WERI-Rb-1 (cell line): Measurements from ENCODE around the gene GPR17.

ENCODE experiments used
- DNase-seq: peaks from one replicate; pipeline ENCODE4 v3.0.0-alpha.2; 2020
- H3K27ac ChIP-seq: fragments of 250-450 bp; sonication (Bioruptor Pico); 2 replicates; pipeline ENCODE4 v1.5.1; 2020; ENCODE audit warnings: mild to moderate bottlenecking, moderate library complexity
- H3K27me3 ChIP-seq: fragments of 250-450 bp; sonication (Bioruptor Pico); 2 replicates; pipeline ENCODE4 v1.5.1; 2021; ENCODE audit warnings: mild to moderate bottlenecking, low read depth, moderate library complexity; ENCODE audit not compliant: insufficient read depth, severe bottlenecking
- H3K36me3 ChIP-seq: fragments of 250-450 bp; sonication (Bioruptor Pico); 2 replicates; pipeline ENCODE4 v1.5.1; 2020; ENCODE audit warnings: mild to moderate bottlenecking, moderate library complexity
- H3K4me3 ChIP-seq: 2 replicates; pipeline ENCODE4 v1.5.1; 2011; ENCODE audit warnings: low read depth, mild to moderate bottlenecking, control low read depth, low read length
- H3K9me3 ChIP-seq: fragments of 250-450 bp; sonication (Bioruptor Pico); 2 replicates; pipeline ENCODE4 v1.5.1; 2021; ENCODE audit warnings: mild to moderate bottlenecking, moderate library complexity; ENCODE audit not compliant: severe bottlenecking
- CTCF ChIP-seq: IDR thresholded peaks from 2 replicates; pipeline ENCODE4 v1.5.1; 2011; ENCODE audit warnings: low read depth, mild to moderate bottlenecking, control low read depth, inconsistent platforms, low read length

The GPR17 gene

GRCh38 chr2:127637725-127638252 is 8.2 kb upstream of the GPR17 start:
- Histone ChIP-seq H3K36me3 (no peaks in the 10 kb centered on the region), H3K9me3 (no peaks in the 10 kb centered on the region), H3K4me3 (no peak overlapping the region), H3K27ac (no peak overlapping the region), H3K27me3 (no peaks in the 10 kb centered on the region)
- DNase-seq: peak; percentile 50
- no peak for TF ChIP-seq CTCF

GRCh38 chr2:127638361-127639110 is 7.4 kb upstream of the GPR17 start:
- H3K36me3 ChIP-seq: no peaks in the 10 kb centered on the region
- no peak for TF ChIP-seq CTCF
- no peak for DNase-seq
- H3K27ac ChIP-seq: no peak overlapping the region
- no peaks in the 10 kb centered on the region for H3K27me3 ChIP-seq
- H3K4me3 ChIP-seq: no peak overlapping the region
- no peaks in the 10 kb centered on the region for H3K9me3 ChIP-seq

GRCh38 chr2:127639111-127639474 is 6.9 kb upstream of the GPR17 start:
- Histone ChIP-seq H3K9me3 (no peaks in the 10 kb centered on the region), H3K36me3 (no peaks in the 10 kb centered on the region), H3K4me3 (no peak overlapping the region), H3K27ac (no peak overlapping the region), H3K27me3 (no peaks in the 10 kb centered on the region)
- no peak for DNase-seq
- no peak for TF ChIP-seq CTCF

GRCh38 chr2:127640082-127641072 is 5.6 kb upstream of the GPR17 start:
- peak; percentile 80 for DNase-seq
- H3K4me3 ChIP-seq: no peak overlapping the region

GRCh38 chr2:127641133-127641532 is 4.8 kb upstream of the GPR17 start:
- no peak for TF ChIP-seq CTCF
- no peak for DNase-seq
- Histone ChIP-seq H3K27me3 (no peaks in the 10 kb centered on the region), H3K27ac (no peak overlapping the region), H3K4me3 (no peak overlapping the region), H3K9me3 (no peaks in the 10 kb centered on the region), H3K36me3 (no peaks in the 10 kb centered on the region)

More at GRCh38 chr2:127640082-127641072, 5.6 kb upstream of the GPR17 start:
- peak; percentile 85 for TF ChIP-seq CTCF
- H3K36me3 ChIP-seq: no peaks in the 10 kb centered on the region
- no peaks in the 10 kb centered on the region for H3K9me3 ChIP-seq
- H3K27ac ChIP-seq: peak overlapping the region; percentile 85
- H3K27me3 ChIP-seq: no peaks in the 10 kb centered on the region
